Activated CD8-positive, alpha-beta memory T cell treated with anti-CD3 and anti-CD28 coated beads, Interleukin-2, amount 10 ng/mL, durations not matched to agents 7 days and 5 days (primary cell): ENCODE results near the gene GABPA. TPM values are rescaled to one million over a fixed set of nuclear protein-coding genes. Genes with fewer than 3 reads are reported as not detected.
"Not testable (repeated sequence)": the region's sequence is repeated elsewhere in the genome, so short reads cannot be mapped to it uniquely, and the experiment has no call there.

Source experiments
- ATAC-seq: fragments of 150-1000 bp; cut with Tn5 transposase; one replicate; pipeline ENCODE4 v1.10.0; 2021; ENCODE audit warnings: moderate library complexity
- CTCF ChIA-PET: fragments of 350-600 bp; sonication (Branson Sonifier 250); formaldehyde crosslinking; loops from one replicate; lab custom pipeline; 2021; ENCODE audit warnings: antibody characterized with exemption; lab: Charles Lee
- DNase-seq: peaks from one replicate; pipeline ENCODE4 v3.0.0-alpha.2; 2020
- H3K27ac Mint-ChIP-seq: one replicate; pipeline ENCODE4 v1.8.0; 2021; ENCODE audit warnings: mild to moderate bottlenecking, mixed read lengths
- H3K27me3 Mint-ChIP-seq: one replicate; pipeline ENCODE4 v1.8.0; 2021; ENCODE audit warnings: mixed read lengths
- H3K36me3 Mint-ChIP-seq: one replicate; pipeline ENCODE4 v1.8.0; 2021; ENCODE audit warnings: mild to moderate bottlenecking, mixed read lengths
- H3K4me1 Mint-ChIP-seq: one replicate; pipeline ENCODE4 v1.8.0; 2021; ENCODE audit warnings: mixed read lengths
- H3K4me3 Mint-ChIP-seq: one replicate; pipeline ENCODE4 v1.8.0; 2021; ENCODE audit warnings: mild to moderate bottlenecking, moderate library complexity, mixed read lengths
- H3K9me3 Mint-ChIP-seq: one replicate; pipeline ENCODE4 v1.8.0; 2022; ENCODE audit warnings: low read depth, mixed read lengths
- total RNA-seq, 2 experiments: library from RNA; stranded (reverse); gene quantifications; one replicate each; pipeline ENCODE4 v1.2.3, GENCODE V29; 2021

The GABPA gene
- total RNA-seq, 2 experiments from 2014 or later = 23.9 to 27.1 TPM

DNA sequence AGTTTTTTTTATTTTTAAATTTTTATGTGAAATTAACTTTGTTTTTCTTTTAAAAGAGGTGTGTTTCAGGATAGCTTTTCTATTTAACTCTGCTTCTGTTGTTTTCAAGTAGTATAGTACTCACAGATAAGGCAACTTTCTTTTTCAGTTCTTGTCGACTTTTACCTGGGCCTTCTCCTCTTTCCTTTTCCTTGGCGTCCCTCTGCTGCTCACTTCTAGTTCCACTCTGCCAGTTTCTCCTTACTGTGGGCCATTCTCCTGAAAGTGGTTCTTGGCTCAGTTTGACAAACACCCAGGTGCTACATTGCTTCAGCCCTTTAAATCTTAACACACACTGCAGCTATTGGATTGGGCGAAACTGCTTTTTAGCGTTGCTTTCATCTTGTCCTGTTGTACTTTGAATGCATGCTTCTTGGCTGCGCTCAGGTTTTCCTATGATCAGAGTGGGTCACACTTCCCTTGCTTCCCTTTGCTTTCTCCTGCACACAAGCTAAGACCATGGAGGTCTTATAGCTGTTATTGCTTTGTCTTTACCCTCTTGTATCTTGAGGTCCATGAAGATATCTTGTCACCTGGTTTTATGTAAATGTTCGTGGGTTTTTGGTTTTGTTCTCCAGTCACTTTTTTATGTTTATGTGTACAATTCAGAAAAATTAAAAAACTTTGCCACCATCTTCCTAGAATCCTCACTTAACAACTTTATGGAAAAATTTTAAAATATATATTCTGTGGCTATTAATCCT lies 21.6 kb downstream of the GABPA start:
- no peaks in the 10 kb centered on the region for H3K27me3 Mint-ChIP-seq
- peak overlapping the region; percentile 65 for H3K27ac Mint-ChIP-seq
- peaks cover 45% of the 10 kb centered on the region for H3K4me1 Mint-ChIP-seq
- ATAC-seq (peak; percentile 30), DNase-seq (no peak)
- H3K9me3 Mint-ChIP-seq = no peaks in the 10 kb centered on the region
- peaks cover 62% of the 10 kb centered on the region for H3K36me3 Mint-ChIP-seq
- peak overlapping the region; percentile 48 for H3K4me3 Mint-ChIP-seq
- CTCF ChIA-PET = interaction anchor here (1.0 to 1.2 kb wide), 2 partner anchors 9 to 45 kb away, joined by 3 to 5 read pairs; no protein-coding TSS in a partner anchor

DNA sequence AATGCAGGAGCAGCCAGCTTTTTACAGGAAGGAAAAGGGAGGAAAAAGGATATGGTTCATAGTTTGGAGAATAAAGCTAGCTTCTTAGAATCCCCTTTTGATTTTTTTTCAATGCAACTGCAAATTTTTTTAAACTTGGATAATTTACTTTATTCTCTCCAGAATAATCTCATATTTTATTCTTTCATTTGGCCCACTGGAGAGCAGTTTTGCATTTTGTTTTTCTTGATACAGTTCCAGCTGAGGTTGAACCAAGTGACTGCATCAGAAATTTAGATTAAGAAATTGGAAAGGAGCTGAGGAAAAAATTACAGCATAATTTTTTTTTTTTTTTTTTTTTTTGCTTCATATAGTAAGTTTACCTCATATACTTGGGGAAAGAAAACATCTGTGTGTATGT lies 22.8 kb downstream of the GABPA start:
- peaks cover 57% of the 10 kb centered on the region for H3K36me3 Mint-ChIP-seq
- peaks cover 45% of the 10 kb centered on the region for H3K4me1 Mint-ChIP-seq
- CTCF ChIA-PET = interaction anchor here (1.2 kb wide), 1 partner anchor 44 kb away, joined by 5 read pairs; no protein-coding TSS in a partner anchor
- no peak for ATAC-seq
- peak overlapping the region; percentile 28 for H3K27ac Mint-ChIP-seq
- DNase-seq = no peak
- no peak overlapping the region for H3K4me3 Mint-ChIP-seq
- no peaks in the 10 kb centered on the region for H3K9me3 Mint-ChIP-seq
- H3K27me3 Mint-ChIP-seq = no peaks in the 10 kb centered on the region

GRCh38 chr21:25759573-25759972 lies 24.8 kb downstream of the GABPA start:
- Mint-ChIP-seq H3K4me3 (no peak overlapping the region), H3K27me3 (no peaks in the 10 kb centered on the region), H3K4me1 (peaks cover 45% of the 10 kb centered on the region), H3K27ac (no peak overlapping the region), H3K9me3 (no peaks in the 10 kb centered on the region), H3K36me3 (peaks cover 54% of the 10 kb centered on the region)
- CTCF ChIA-PET = no interaction called here
- DNase-seq (no peak), ATAC-seq (no peak)

DNA sequence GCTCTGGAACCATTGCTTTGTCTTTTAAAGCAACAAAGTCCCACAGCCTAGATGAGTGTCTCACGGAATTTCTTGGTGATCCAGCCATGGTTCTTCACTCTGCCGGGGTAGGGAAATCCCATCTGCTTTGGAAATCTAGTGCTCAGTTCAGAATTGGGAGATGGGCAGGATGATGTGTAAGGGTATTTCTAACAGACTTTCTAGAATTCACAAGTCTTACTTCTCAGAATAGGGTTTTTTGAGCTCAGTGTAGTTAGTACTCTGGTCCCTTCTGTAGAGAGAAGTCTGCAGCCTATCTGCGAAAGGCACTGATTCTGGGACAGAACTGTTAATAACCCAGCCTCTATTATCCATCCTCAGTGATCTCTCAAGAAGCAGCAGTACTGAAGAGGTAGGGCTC lies 25.3 kb downstream of the GABPA start:
- H3K9me3 Mint-ChIP-seq = no peaks in the 10 kb centered on the region
- CTCF ChIA-PET = no interaction called here
- no peak for ATAC-seq
- DNase-seq = no peak
- no peak overlapping the region for H3K4me3 Mint-ChIP-seq
- H3K27ac Mint-ChIP-seq = no peak overlapping the region
- no peaks in the 10 kb centered on the region for H3K27me3 Mint-ChIP-seq
- peaks cover 45% of the 10 kb centered on the region for H3K4me1 Mint-ChIP-seq
- peaks cover 55% of the 10 kb centered on the region for H3K36me3 Mint-ChIP-seq

GRCh38 chr21:25760677-25761076 lies 25.9 kb downstream of the GABPA start:
- Mint-ChIP-seq H3K9me3 (no peaks in the 10 kb centered on the region), H3K4me1 (peaks cover 41% of the 10 kb centered on the region), H3K4me3 (no peak overlapping the region), H3K27ac (no peak overlapping the region), H3K27me3 (no peaks in the 10 kb centered on the region), H3K36me3 (peaks cover 59% of the 10 kb centered on the region)
- CTCF ChIA-PET = no interaction called here
- DNase-seq (no peak), ATAC-seq (no peak)

DNA sequence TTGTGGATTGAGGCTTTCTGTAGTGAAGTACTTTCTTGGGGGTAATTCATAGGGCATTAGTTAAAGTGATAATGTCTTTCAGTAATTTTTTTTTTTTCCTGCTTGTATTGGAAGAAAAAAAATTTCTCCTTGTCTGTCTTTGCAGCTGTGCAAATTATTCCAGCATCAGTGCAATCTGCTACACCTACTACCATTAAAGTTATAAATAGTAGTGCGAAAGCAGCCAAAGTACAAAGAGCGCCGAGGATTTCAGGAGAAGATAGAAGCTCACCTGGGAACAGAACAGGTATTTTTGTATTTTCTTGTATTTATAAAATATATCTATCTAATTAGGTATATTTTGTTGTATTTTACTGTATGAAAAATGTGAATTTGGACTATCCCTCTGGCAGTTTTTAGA lies 29.3 kb downstream of the GABPA start:
- CTCF ChIA-PET = interaction anchor here (1.4 kb wide), 2 partner anchors 23 to 156 kb away, joined by 4 to 5 read pairs; no protein-coding TSS in a partner anchor
- Mint-ChIP-seq H3K27me3 (no peaks in the 10 kb centered on the region), H3K36me3 (peaks cover 44% of the 10 kb centered on the region), H3K27ac (no peak overlapping the region), H3K4me3 (no peak overlapping the region), H3K9me3 (no peaks in the 10 kb centered on the region), H3K4me1 (peaks cover 21% of the 10 kb centered on the region)
- no peak for ATAC-seq
- no peak for DNase-seq

GRCh38 chr21:25767921-25768320 lies 33.1 kb downstream of the GABPA start:
- H3K27me3 Mint-ChIP-seq = no peaks in the 10 kb centered on the region
- H3K9me3 Mint-ChIP-seq = no peaks in the 10 kb centered on the region
- H3K4me1 Mint-ChIP-seq = no peaks in the 10 kb centered on the region
- DNase-seq (no peak), ATAC-seq (no peak)
- H3K36me3 Mint-ChIP-seq = peaks cover 24% of the 10 kb centered on the region
- H3K4me3 Mint-ChIP-seq = no peak overlapping the region
- no peak overlapping the region for H3K27ac Mint-ChIP-seq
- CTCF ChIA-PET = interaction anchor here (0.9 kb wide), 1 partner anchor 34 kb away, joined by 3 read pairs; no protein-coding TSS in a partner anchor

DNA sequence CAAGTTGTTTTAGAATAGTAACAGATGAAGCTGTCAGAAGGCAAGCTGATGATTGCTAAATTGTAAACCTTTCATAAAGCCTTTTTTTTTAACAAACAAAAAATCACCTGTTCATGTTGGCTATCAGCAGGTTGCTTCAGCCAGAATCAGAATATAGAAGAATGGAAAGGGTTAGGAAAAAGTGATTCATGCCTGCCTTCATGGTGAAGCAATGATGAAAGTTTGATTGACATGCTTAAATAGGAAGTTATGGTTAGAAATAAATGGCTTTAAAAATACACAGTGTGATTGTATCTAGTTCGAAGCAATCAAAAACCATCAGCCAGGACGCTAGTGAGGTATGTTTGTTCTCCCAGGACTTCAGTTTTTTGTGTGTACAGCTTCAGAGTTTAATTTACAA lies 37.9 kb downstream of the GABPA start:
- no peak overlapping the region for H3K27ac Mint-ChIP-seq
- no peaks in the 10 kb centered on the region for H3K4me1 Mint-ChIP-seq
- DNase-seq = no peak
- H3K27me3 Mint-ChIP-seq = no peaks in the 10 kb centered on the region
- ATAC-seq = no peak
- H3K36me3 Mint-ChIP-seq = peaks cover 4% of the 10 kb centered on the region
- CTCF ChIA-PET = no interaction called here
- no peak overlapping the region for H3K4me3 Mint-ChIP-seq
- no peaks in the 10 kb centered on the region for H3K9me3 Mint-ChIP-seq

DNA sequence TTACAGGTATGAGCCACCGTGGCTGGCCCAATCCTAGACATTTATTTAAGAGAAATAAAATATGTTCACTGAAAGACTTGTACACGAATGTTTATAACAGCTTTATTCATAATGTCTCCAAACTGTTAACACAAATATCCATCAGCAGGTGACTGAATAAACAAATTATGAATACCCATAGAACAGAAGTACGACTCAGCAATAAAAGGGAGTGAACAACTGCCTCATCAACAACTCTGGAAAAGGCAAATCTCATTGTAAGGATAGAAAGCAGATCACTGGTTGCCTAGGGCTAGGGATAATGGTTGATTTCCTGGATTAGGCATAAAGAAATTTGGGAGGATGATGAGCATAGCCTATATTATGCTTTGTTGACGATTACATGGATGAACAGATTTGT lies 41.7 kb downstream of the GABPA start:
- H3K4me1 Mint-ChIP-seq = no peaks in the 10 kb centered on the region
- no peaks in the 10 kb centered on the region for H3K9me3 Mint-ChIP-seq
- no peaks in the 10 kb centered on the region for H3K27me3 Mint-ChIP-seq
- ATAC-seq (no peak), DNase-seq (no peak)
- H3K36me3 Mint-ChIP-seq = no peaks in the 10 kb centered on the region
- no peak overlapping the region for H3K27ac Mint-ChIP-seq
- CTCF ChIA-PET = interaction anchor here (0.6 to 1.6 kb wide), 2 partner anchors 21 to 29 kb away, joined by 3 to 4 read pairs; no protein-coding TSS in a partner anchor
- no peak overlapping the region for H3K4me3 Mint-ChIP-seq

DNA sequence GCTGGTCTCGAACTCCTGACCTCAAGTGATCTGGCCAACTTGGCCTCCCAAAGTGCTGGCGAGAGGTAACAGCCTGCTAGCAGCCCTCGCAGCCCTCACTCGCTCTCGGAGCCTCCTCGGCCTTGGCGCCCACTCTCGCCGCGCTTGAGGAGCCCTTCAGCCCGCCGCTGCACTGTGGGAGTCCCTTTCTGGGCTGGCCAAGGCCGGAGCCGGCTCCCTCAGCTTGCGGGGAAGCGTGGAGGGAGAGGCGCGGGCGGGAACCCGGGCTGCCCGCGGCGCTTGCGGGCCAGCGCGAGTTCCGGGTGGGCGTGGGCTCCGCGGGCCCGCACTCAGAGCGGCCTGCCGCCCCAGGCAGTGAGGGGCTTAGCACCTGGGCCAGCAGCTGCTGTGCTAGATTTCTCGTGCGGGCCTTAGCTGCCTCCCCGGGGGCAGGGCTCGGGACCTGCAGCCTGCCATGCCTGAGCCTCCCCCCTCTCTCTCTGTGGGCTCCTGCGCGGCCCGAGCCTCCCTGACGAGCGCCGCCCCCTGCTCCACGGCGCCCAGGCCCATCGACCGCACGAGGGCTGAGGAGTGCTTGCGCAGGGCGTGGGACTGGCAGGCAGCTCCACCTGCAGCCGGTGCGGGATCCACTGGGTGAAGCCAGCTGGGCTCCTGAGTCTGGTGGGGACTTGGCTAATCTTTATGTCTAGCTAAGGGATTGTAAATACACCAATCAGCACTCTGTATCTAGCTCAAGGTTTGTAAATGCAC lies 43.5 kb downstream of the GABPA start:
- DNase-seq, H3K27me3 Mint-ChIP-seq, H3K27ac Mint-ChIP-seq, ATAC-seq, H3K9me3 Mint-ChIP-seq, H3K4me1 Mint-ChIP-seq, H3K36me3 Mint-ChIP-seq, H3K4me3 Mint-ChIP-seq: not testable (repeated sequence)
- CTCF ChIA-PET = interaction anchor here (0.8 kb wide), 1 partner anchor 23 kb away, joined by 3 read pairs; no protein-coding TSS in a partner anchor

DNA sequence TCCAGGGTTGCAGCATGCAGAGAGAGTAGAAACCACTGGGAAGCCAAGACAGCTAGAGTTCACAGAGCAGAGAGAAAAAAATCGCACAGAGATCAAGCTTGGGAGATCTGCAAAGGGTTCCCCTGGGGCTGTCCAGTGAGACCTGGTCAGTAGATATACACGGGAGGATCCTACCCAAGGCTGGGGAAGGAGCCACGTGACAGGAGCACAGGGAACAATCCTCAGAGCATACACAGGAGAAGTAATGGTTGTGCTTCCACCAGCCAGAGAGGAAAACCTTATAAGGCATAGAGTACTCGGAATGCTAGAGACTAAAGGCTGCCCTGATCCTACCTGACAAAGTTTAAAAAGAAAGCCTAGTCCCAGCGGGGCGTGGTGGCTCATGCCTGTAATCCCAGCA lies 53.9 kb downstream of the GABPA start:
- Mint-ChIP-seq H3K4me3 (no peak overlapping the region), H3K27ac (no peak overlapping the region), H3K27me3 (peaks cover 29% of the 10 kb centered on the region), H3K36me3 (no peaks in the 10 kb centered on the region), H3K4me1 (peaks cover 12% of the 10 kb centered on the region), H3K9me3 (no peaks in the 10 kb centered on the region)
- DNase-seq = no peak
- CTCF ChIA-PET = no interaction called here
- ATAC-seq = no peak

- ATAC-seq (peak; percentile 36), DNase-seq (no peak)
- Mint-ChIP-seq H3K4me1 (peaks cover 12% of the 10 kb centered on the region), H3K4me3 (peak overlapping the region; percentile 53), H3K9me3 (no peaks in the 10 kb centered on the region), H3K27ac (peak overlapping the region; percentile 26), H3K36me3 (no peaks in the 10 kb centered on the region), H3K27me3 (peaks cover 21% of the 10 kb centered on the region)
- CTCF ChIA-PET = interaction anchor here (0.7 to 3.9 kb wide), 5 partner anchors 11 to 183 kb away, joined by 3 to 22 read pairs (median 3); partner anchors contain the start of genes ATP5PF and GABPA
Observed at GRCh38 chr21:25790122-25790877, 55.5 kb downstream of the GABPA start.

GRCh38 chr21:25790878-25791204 lies 56.1 kb downstream of the GABPA start:
- H3K4me3 Mint-ChIP-seq = no peak overlapping the region
- peaks cover 12% of the 10 kb centered on the region for H3K4me1 Mint-ChIP-seq
- no peak overlapping the region for H3K27ac Mint-ChIP-seq
- no peak for DNase-seq
- H3K36me3 Mint-ChIP-seq = no peaks in the 10 kb centered on the region
- no peaks in the 10 kb centered on the region for H3K9me3 Mint-ChIP-seq
- CTCF ChIA-PET = interaction anchor here (0.7 to 3.9 kb wide), 5 partner anchors 10 to 183 kb away, joined by 3 to 22 read pairs (median 3); partner anchors contain the start of genes ATP5PF and GABPA
- ATAC-seq = no peak
- peaks cover 20% of the 10 kb centered on the region for H3K27me3 Mint-ChIP-seq
